Measurements from ENCODE around the gene PDE2A. TPM values are rescaled to one million over a fixed set of nuclear protein-coding genes. Genes with fewer than 3 reads are reported as not detected.

The PDE2A gene
- total and polyA plus RNA-seq, 2 experiments from 2014 or later, result 0.60 to 2.2 TPM

- Histone ChIP-seq H3K27ac (no peak overlapping the region), H3K4me1 (ENCODE audit: insufficient read depth) (peaks cover 5% of the 10 kb centered on the region), H2AFZ (no peak overlapping the region), H3K79me2 (no peaks in the 10 kb centered on the region), H3K9me2 (replicated peaks; ENCODE audit: insufficient read depth) (no peaks in the 10 kb centered on the region), H3K4me3 (no peak overlapping the region), H3K27me3 (peaks cover 21% of the 10 kb centered on the region), H4K20me1 (ENCODE audit: insufficient read depth, poor library complexity, severe bottlenecking) (no peaks in the 10 kb centered on the region), H3K36me3 (replicated peaks; ENCODE audit: insufficient read depth, low read depth) (no peaks in the 10 kb centered on the region), H3K9me3 (ENCODE audit: low read depth) (no peaks in the 10 kb centered on the region), H3K4me2 (no peak overlapping the region)
- TF ChIP-seq EZH2 (IDR thresholded peaks at IDR 0.05; ENCODE audit: borderline replicate concordance) (no peak), CTCF (IDR thresholded peaks at IDR 0.05; ENCODE audit: poor library complexity) (no peak), EZH2phosphoT487 (IDR thresholded peaks at IDR 0.05; ENCODE audit: low read depth, severe bottlenecking, unreplicated experiment) (no peak)
- WGBS (ENCODE audit: low lambda C conversion rate, missing lambda C conversion rate), result 91% methylated on average over 4 of the region's 4 CpGs
- DNase-seq (ENCODE audit: low spot score), result no peak
Observed at GRCh38 chr11:72682858-72683243, 8.6 kb upstream of the PDE2A start.

DNA sequence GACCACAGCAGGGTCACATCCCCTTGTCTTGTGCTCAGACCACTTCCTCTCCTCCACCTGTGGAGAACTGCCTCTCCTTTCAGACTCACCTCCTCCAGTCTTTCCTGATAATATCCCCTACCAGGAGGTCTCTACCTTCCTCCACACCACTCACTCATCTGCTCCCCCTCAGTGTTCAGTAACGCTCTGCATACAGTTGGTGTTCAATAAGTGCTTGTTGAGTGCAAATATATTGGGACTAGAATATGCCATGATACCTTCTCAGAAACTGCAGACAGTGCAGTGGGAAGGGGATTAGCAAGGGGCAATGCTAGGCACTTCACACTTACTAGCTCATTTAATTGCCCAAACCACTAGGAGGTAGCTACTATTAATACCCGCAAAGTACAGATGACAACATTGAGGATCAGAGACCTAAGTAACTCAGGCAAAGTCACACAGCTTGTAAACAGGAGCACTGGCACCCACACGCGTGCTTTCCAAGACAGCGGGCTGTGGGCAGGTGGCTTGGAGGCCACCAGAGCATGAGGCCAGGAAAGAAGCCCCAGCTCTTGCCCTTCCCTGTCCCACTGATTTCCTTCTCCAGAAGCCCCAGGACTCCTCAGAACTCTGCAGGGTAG lies 8.1 kb upstream of the PDE2A start:
- no peak overlapping the region for H3K4me3 ChIP-seq
- no peaks in the 10 kb centered on the region for H3K79me2 ChIP-seq
- H3K36me3 ChIP-seq (replicated peaks; ENCODE audit: insufficient read depth, low read depth), result no peaks in the 10 kb centered on the region
- H4K20me1 ChIP-seq (ENCODE audit: insufficient read depth, poor library complexity, severe bottlenecking), result no peaks in the 10 kb centered on the region
- TF ChIP-seq CTCF (IDR thresholded peaks at IDR 0.05; ENCODE audit: poor library complexity), result no peak
- TF ChIP-seq EZH2 (IDR thresholded peaks at IDR 0.05; ENCODE audit: borderline replicate concordance), result no peak
- TF ChIP-seq EZH2phosphoT487 (IDR thresholded peaks at IDR 0.05; ENCODE audit: low read depth, severe bottlenecking, unreplicated experiment), result no peak
- no peak overlapping the region for H2AFZ ChIP-seq
- DNase-seq (ENCODE audit: low spot score), result no peak
- H3K27me3 ChIP-seq, result peaks cover 26% of the 10 kb centered on the region
- no peak overlapping the region for H3K4me2 ChIP-seq
- no peaks in the 10 kb centered on the region for H3K9me2 ChIP-seq (replicated peaks; ENCODE audit: insufficient read depth)
- H3K4me1 ChIP-seq (ENCODE audit: insufficient read depth), result peaks cover 5% of the 10 kb centered on the region
- H3K27ac ChIP-seq, result no peak overlapping the region
- 90% methylated on average over 5 of the region's 5 CpGs for WGBS (ENCODE audit: low lambda C conversion rate, missing lambda C conversion rate)
- no peaks in the 10 kb centered on the region for H3K9me3 ChIP-seq (ENCODE audit: low read depth)

DNA sequence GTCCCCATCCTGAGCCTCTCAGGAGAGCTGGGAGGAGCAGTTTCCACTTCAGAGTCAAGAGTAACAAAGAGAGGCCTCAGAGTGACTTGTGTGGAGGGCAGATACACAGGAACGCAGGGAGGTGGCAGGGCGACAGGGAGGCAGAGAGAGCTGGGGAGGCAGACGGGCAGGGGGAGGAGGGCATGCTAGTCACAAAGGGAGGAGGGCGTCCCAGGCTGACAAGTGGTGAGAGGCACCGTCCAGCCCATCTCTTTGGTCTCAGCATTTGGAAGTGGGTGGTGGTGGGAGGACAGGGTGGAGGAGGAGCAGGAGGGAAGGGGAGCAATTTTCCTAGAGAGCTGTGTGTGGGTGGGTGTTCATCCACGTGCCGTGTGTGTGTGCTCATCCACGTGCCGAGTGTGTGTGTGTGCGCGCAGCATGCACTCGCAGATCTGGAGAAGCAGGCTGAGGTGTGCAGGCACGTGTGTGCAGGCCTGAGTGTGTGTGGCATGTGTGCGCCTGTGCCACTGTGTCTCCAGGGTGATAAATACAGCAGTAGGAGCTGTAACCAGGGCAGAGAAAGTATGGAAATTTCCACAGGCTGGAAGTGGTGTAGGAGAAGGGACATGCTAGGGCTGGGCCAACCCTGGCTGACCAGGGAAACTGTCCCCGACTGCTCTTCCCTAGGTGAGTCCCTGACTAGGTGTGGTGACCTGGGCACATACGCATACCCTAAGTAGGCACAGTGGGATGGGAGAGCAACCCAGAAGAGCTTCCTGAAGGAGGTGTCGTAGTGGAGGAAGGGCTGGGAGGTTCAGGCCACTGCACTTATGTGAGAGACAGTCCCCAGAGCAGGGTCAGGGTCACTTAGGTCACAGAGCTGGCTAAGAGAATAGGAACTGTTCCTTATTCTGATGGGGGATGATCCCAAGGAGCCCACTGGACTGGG lies 7.3 kb upstream of the PDE2A start:
- H3K27ac ChIP-seq, result no peak overlapping the region

More for the DNA sequence above, 7.3 kb upstream of the PDE2A start:
- no peaks in the 10 kb centered on the region for H3K9me3 ChIP-seq (ENCODE audit: low read depth)
- no peaks in the 10 kb centered on the region for H4K20me1 ChIP-seq (ENCODE audit: insufficient read depth, poor library complexity, severe bottlenecking)
- H3K4me2 ChIP-seq, result no peak overlapping the region
- peaks cover 33% of the 10 kb centered on the region for H3K27me3 ChIP-seq
- H3K36me3 ChIP-seq (replicated peaks; ENCODE audit: insufficient read depth, low read depth), result no peaks in the 10 kb centered on the region
- TF ChIP-seq EZH2phosphoT487 (IDR thresholded peaks at IDR 0.05; ENCODE audit: low read depth, severe bottlenecking, unreplicated experiment), result no peak
- no peak for TF ChIP-seq EZH2 (IDR thresholded peaks at IDR 0.05; ENCODE audit: borderline replicate concordance)
- TF ChIP-seq CTCF (IDR thresholded peaks at IDR 0.05; ENCODE audit: poor library complexity), result no peak
- no peak for DNase-seq (ENCODE audit: low spot score)
- no peaks in the 10 kb centered on the region for H3K79me2 ChIP-seq
- H2AFZ ChIP-seq, result no peak overlapping the region
- H3K4me1 ChIP-seq (ENCODE audit: insufficient read depth), result no peaks in the 10 kb centered on the region
- H3K4me3 ChIP-seq, result no peak overlapping the region
- 76% methylated on average over 17 of the region's 17 CpGs for WGBS (ENCODE audit: low lambda C conversion rate, missing lambda C conversion rate)
- no peaks in the 10 kb centered on the region for H3K9me2 ChIP-seq (replicated peaks; ENCODE audit: insufficient read depth)
